H1 (cell line): ENCODE measurements around the gene RGR. TPM values are rescaled to one million over a fixed set of nuclear protein-coding genes. Genes with fewer than 3 reads are reported as not detected.

Experiments used
- CTCF ChIA-PET: fragments of 300-600 bp; sonication (Branson Sonifier 250); formaldehyde crosslinking; loops from one replicate; lab custom pipeline; 2021; ENCODE audit not compliant: partially characterized antibody; lab: Charles Lee
- POLR2A ChIA-PET: fragments of 300-600 bp; sonication (Branson Sonifier 250); formaldehyde crosslinking; loops from one replicate; lab custom pipeline; 2021; ENCODE audit warnings: inconsistent platforms; ENCODE audit not compliant: partially characterized antibody; lab: Charles Lee
- DNase-seq, 2 experiments: peaks; one replicate each; pipeline versions ENCODE4 v3.0.0 to v3.0.0-alpha.2; 2010 to 2022; ENCODE audit warnings: low spot score in 2 of 2, low read depth in 1 of 2, mixed read lengths in 1 of 2
- FAIRE-seq: peaks from 2 replicates; lab custom pipeline; 2011; peaks lifted over from hg19 to GRCh38; lab: Jason Lieb, UNC
- H2AFZ ChIP-seq: 2 replicates; pipeline ENCODE4 v1.8.1; 2012; ENCODE audit warnings: low read length, inconsistent platforms
- H2AK5ac ChIP-seq: 2 replicates; pipeline ENCODE4 v1.6.1; 2013; ENCODE audit warnings: low read depth, low read length
- H2BK120ac ChIP-seq: replicated peaks from 2 replicates; pipeline ENCODE3; 2013; ENCODE audit warnings: low read depth, low read length, inconsistent platforms
- H2BK12ac ChIP-seq: 2 replicates; pipeline ENCODE4 v1.6.1; 2013; ENCODE audit warnings: low read depth, low read length
- H2BK15ac ChIP-seq: 2 replicates; pipeline ENCODE4 v1.6.1; 2013; ENCODE audit warnings: low read length
- H2BK20ac ChIP-seq: 2 replicates; pipeline ENCODE4 v1.6.1; 2013; ENCODE audit warnings: low read length
- H2BK5ac ChIP-seq: 2 replicates; pipeline ENCODE4 v1.6.1; 2013; ENCODE audit warnings: low read depth, low read length
- H3K14ac ChIP-seq: 2 replicates; pipeline ENCODE4 v1.6.1; 2013; ENCODE audit warnings: inconsistent platforms; ENCODE audit not compliant: insufficient read length
- H3K18ac ChIP-seq: 2 replicates; pipeline ENCODE4 v1.6.1; 2013; ENCODE audit warnings: low read length; ENCODE audit errors: extremely low read depth
- H3K23ac ChIP-seq: 2 replicates; pipeline ENCODE4 v1.6.1; 2013; ENCODE audit warnings: inconsistent platforms; ENCODE audit not compliant: insufficient read length
- H3K23me2 ChIP-seq: 2 replicates; pipeline ENCODE4 v1.6.1; 2013; ENCODE audit warnings: low read depth, low read length
- H3K27ac ChIP-seq: 2 replicates; pipeline ENCODE4 v1.6.1; 2011; ENCODE audit warnings: low read depth, low read length, inconsistent platforms
- H3K27me3 ChIP-seq, 4 experiments: replicated peaks in 1 of 4; 1 replicate in 1 of 4; 2 replicates in 3 of 4; pipeline versions ENCODE4 v1.6.1 to v1.8.1; 2011 to 2013; ENCODE audit warnings: low read length in 3 of 4, mild to moderate bottlenecking in 3 of 4, inconsistent platforms in 2 of 4, mixed read lengths in 2 of 4, moderate library complexity in 1 of 4; ENCODE audit not compliant: control insufficient read depth in 3 of 4, insufficient read depth in 3 of 4; ENCODE audit errors: extremely low read depth in 1 of 4
- H3K36me3 ChIP-seq, 4 experiments: 2 replicates each; pipeline versions ENCODE4 v1.6.1 to v1.8.1; 2011 to 2013; ENCODE audit warnings: mild to moderate bottlenecking in 4 of 4, low read length in 3 of 4, moderate library complexity in 2 of 4, control low read depth in 1 of 4, inconsistent platforms in 1 of 4; ENCODE audit not compliant: insufficient read depth in 4 of 4, control insufficient read depth in 2 of 4
- H3K4ac ChIP-seq: replicated peaks from 2 replicates; pipeline ENCODE3; 2013; ENCODE audit warnings: low read length, low read depth, mixed read lengths, inconsistent platforms; ENCODE audit not compliant: insufficient read length
- H3K4me1 ChIP-seq, 4 experiments: replicated peaks in 1 of 4; 1 replicate in 1 of 4; 2 replicates in 3 of 4; pipeline versions ENCODE4 v1.6.1 to v1.8.1; 2011 to 2013; ENCODE audit warnings: low read length in 3 of 4, inconsistent platforms in 2 of 4, mixed read lengths in 1 of 4; ENCODE audit not compliant: insufficient read depth in 4 of 4, control insufficient read depth in 3 of 4
- H3K4me2 ChIP-seq, 2 experiments: 2 replicates each; pipeline versions ENCODE4 v1.6.1 to v1.8.1; 2011 to 2013; ENCODE audit warnings: low read depth in 2 of 2, low read length in 2 of 2, control low read depth in 1 of 2, inconsistent platforms in 1 of 2, mild to moderate bottlenecking in 1 of 2; ENCODE audit not compliant: insufficient read depth in 1 of 2
- H3K4me3 ChIP-seq, 4 experiments: fragments of 200-600, 300-600 bp in 1 of 4; sonication (generic), shearing (Covaris generic), sonication (Bioruptor Twin) in 1 of 4; 2 replicates each; pipeline versions ENCODE4 v1.5.1 to v1.8.1; 2011 to 2016; ENCODE audit warnings: low read length in 4 of 4, low read depth in 3 of 4, control low read depth in 2 of 4, inconsistent platforms in 2 of 4, mild to moderate bottlenecking in 2 of 4, mixed read lengths in 1 of 4, moderate library complexity in 1 of 4; ENCODE audit not compliant: insufficient read depth in 2 of 4; ENCODE audit errors: extremely low read depth in 1 of 4
- H3K56ac ChIP-seq: replicated peaks from 2 replicates; pipeline ENCODE3; 2013; ENCODE audit warnings: low read depth, mild to moderate bottlenecking, mixed read lengths, low read length, inconsistent platforms; ENCODE audit not compliant: insufficient read length
- H3K79me1 ChIP-seq: 2 replicates; pipeline ENCODE4 v1.6.1; 2013; ENCODE audit warnings: low read depth, low read length, control low read depth
- H3K79me2 ChIP-seq, 2 experiments: 2 replicates each; pipeline versions ENCODE4 v1.6.1 to v1.8.1; 2012 to 2013; ENCODE audit warnings: low read length in 2 of 2, mild to moderate bottlenecking in 2 of 2, inconsistent platforms in 1 of 2; ENCODE audit not compliant: insufficient read depth in 2 of 2, control insufficient read depth in 1 of 2
- H3K9ac ChIP-seq, 4 experiments: replicated peaks in 1 of 4; 1 replicate in 1 of 4; 2 replicates in 3 of 4; pipeline versions ENCODE4 v1.6.1 to v1.8.1; 2011 to 2013; ENCODE audit warnings: low read depth in 3 of 4, low read length in 3 of 4, control low read depth in 2 of 4, mild to moderate bottlenecking in 2 of 4, moderate library complexity in 2 of 4, inconsistent platforms in 1 of 4; ENCODE audit errors: extremely low read depth in 1 of 4
- H3K9me3 ChIP-seq, 2 experiments: 2 replicates each; pipeline versions ENCODE4 v1.6.1 to v1.8.1; 2012 to 2013; ENCODE audit warnings: mild to moderate bottlenecking in 2 of 2, moderate library complexity in 2 of 2, control low read depth in 1 of 2, inconsistent platforms in 1 of 2, low read depth in 1 of 2, low read length in 1 of 2, mixed read lengths in 1 of 2; ENCODE audit not compliant: insufficient read depth in 2 of 2
- H4K20me1 ChIP-seq, 2 experiments: replicated peaks in 1 of 2; 2 replicates each; pipeline versions ENCODE3 to v1.8.1; 2011 to 2013; ENCODE audit warnings: inconsistent platforms in 2 of 2, low read length in 2 of 2, mild to moderate bottlenecking in 1 of 2; ENCODE audit not compliant: insufficient read depth in 2 of 2, control insufficient read depth in 1 of 2
- H4K5ac ChIP-seq: 2 replicates; pipeline ENCODE4 v1.6.1; 2013; ENCODE audit warnings: low read length, low read depth, mixed read lengths, inconsistent platforms; ENCODE audit not compliant: insufficient read length
- H4K8ac ChIP-seq: 2 replicates; pipeline ENCODE4 v1.8.0; 2013; ENCODE audit warnings: mild to moderate bottlenecking, moderate library complexity, low read length, inconsistent platforms; ENCODE audit not compliant: insufficient read depth; ENCODE audit errors: extremely low read depth
- H4K91ac ChIP-seq: replicated peaks from 2 replicates; pipeline ENCODE3; 2013; ENCODE audit warnings: low read length, mixed read lengths, inconsistent platforms; ENCODE audit not compliant: insufficient read length
- ATF2 ChIP-seq: IDR thresholded peaks from 2 replicates; pipeline ENCODE4 v1.6.1; 2012; ENCODE audit warnings: low read length, inconsistent platforms
- CBX5 ChIP-seq: fragments of 300-800, 300-1000 bp; sonication (generic); IDR thresholded peaks from 2 replicates; pipeline ENCODE4 v1.7.1; 2016; ENCODE audit warnings: antibody characterized with exemption, low read length, low read depth
- HDAC2 ChIP-seq, 2 experiments: fragments of 300-600 bp in 1 of 2; sonication (generic) in 1 of 2; IDR thresholded peaks; 2 replicates each; pipeline ENCODE4 v1.6.1; 2011 to 2012; ENCODE audit warnings: low read depth in 2 of 2, low read length in 2 of 2, mild to moderate bottlenecking in 2 of 2, moderate library complexity in 2 of 2, borderline replicate concordance in 1 of 2, inconsistent platforms in 1 of 2
- POLR2AphosphoS5 ChIP-seq: IDR thresholded peaks from 2 replicates; pipeline ENCODE4 v1.6.1; 2011; ENCODE audit warnings: low read depth, low read length
- RFX5 ChIP-seq: IDR thresholded peaks from 2 replicates; pipeline ENCODE4 v1.6.1; 2011; ENCODE audit warnings: low read depth, low read length, improper control_type of control experiment, borderline replicate concordance
- RXRA ChIP-seq: IDR thresholded peaks from 2 replicates; pipeline ENCODE4 v1.6.1; 2011; ENCODE audit warnings: low read depth, mild to moderate bottlenecking, low read length, moderate library complexity; ENCODE audit not compliant: insufficient read depth
- SP4 ChIP-seq: IDR thresholded peaks from 2 replicates; pipeline ENCODE4 v1.6.1; 2012; ENCODE audit warnings: low read length, inconsistent platforms
- SUZ12 ChIP-seq: fragments of 200-600 bp; sonication (generic); IDR thresholded peaks from 2 replicates; pipeline ENCODE4 v1.6.1; 2012; ENCODE audit warnings: mild to moderate bottlenecking, inconsistent platforms, low read length, moderate library complexity, mixed read lengths
- WGBS, 2 experiments: shearing (Covaris generic) in 1 of 2; methylation state at CpG; one replicate each; pipeline versions ENCODE4 v1.1.6 to v1.1.7; 2013 to 2015; ENCODE audit warnings: low lambda C conversion rate in 2 of 2, mixed read lengths in 2 of 2, inconsistent platforms in 1 of 2, low coverage in 1 of 2, missing lambda C conversion rate in 1 of 2; ENCODE audit not compliant: insufficient replicate concordance in 2 of 2, insufficient coverage in 1 of 2, insufficient read length in 1 of 2; ENCODE audit errors: extremely low coverage in 1 of 2, missing lambda C conversion rate in 1 of 2; 5-methylcytosine and 5-hydroxymethylcytosine counted together
- polyA plus RNA-seq, 7 experiments: library from polyadenylated mRNA; depleted of rRNA in 3 of 7; stranded (reverse) in 5 of 7; unstranded in 2 of 7; fragments of >200 nt in 5 of 7; fragments of 200-250 nt in 2 of 7; gene quantifications; 1 replicate in 5 of 7; 2 replicates in 1 of 7; 4 replicates in 1 of 7; pipeline versions ENCODE4 v1.2.1 to v1.2.3, GENCODE V29; 2011 to 2013; ENCODE audit warnings: missing spikeins in 2 of 7, mixed read lengths in 2 of 7
- total RNA-seq: library from RNA; stranded (reverse); fragmentation: NEBNext Ultra II Directional; extraction: Animal tissue kit (Norgen Biotek cat#: 25700); gene quantifications from 2 replicates; pipeline ENCODE4 v1.2.1, GENCODE V29; 2021

Gene RGR
- total and polyA plus RNA-seq, 2 of the 8 experiments (the other 6 are each of a cell fraction or from before 2014, with no cell fraction given), result not detected

DNA sequence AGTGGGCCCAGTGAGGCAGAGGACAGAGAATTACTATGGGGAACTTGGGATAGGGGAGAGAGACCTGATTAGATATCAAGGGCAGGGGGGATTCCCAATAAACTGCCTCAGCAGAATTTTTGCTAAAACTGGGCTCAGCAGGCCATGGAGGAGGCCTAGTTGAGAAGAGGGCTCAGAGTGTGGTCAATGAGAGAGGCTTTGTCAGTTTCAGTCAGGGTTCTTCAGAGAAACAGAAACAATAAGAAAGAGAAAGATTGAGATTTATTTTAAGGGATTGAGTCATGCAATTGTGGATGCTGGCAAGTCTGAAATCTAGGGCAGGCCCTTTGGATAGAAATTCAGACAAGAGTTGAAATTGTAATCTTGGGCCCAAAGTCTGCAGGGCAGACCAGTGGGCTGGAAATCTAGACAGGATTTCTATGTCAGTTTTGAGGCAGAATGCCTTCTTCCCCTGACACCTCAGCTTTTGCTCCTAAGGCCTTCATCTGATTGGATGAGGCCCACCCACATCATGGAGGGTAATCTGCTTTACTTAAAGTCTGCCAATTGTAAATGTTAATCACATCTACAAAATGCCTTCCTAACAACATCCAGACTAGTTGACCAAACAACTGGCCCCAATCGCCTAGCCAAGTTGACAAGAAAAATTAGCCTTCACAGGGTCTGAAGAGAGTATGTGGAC lies 50.1 kb downstream of the RGR start:
- Histone ChIP-seq H2BK15ac (no peak overlapping the region), H3K9ac (no peak overlapping the region), H3K18ac (no peak overlapping the region), H3K79me1 (no peaks in the 10 kb centered on the region; the same call in 1 of the 2 replicates), H2BK5ac (no peak overlapping the region; the same call in 1 of the 2 replicates), H3K4me2 (no peak overlapping the region), H2BK20ac (no peak overlapping the region), H4K8ac (no peak overlapping the region), H2BK12ac (peak overlapping the region; percentile 52; the same call in 1 of the 2 replicates), H4K91ac (no peak overlapping the region), H3K79me2 (no peaks in the 10 kb centered on the region), H4K5ac (no peak overlapping the region), H3K36me3 (no peaks in the 10 kb centered on the region), H3K4ac (no peak overlapping the region), H3K56ac (no peak overlapping the region), H2AFZ (no peak overlapping the region), H2AK5ac (no peak overlapping the region), H3K4me1 (peaks cover 3 to 13% (median 7%) of the 10 kb centered on the region in 4 experiments; a peak in 3 of 7 replicates), H2BK120ac (no peak overlapping the region), H4K20me1 (no peaks in the 10 kb centered on the region), H3K27ac (no peak overlapping the region), H3K4me3 (no peak overlapping the region), H3K27me3 (no peaks in the 10 kb centered on the region), H3K23me2 (0 out of 2 replicates have a peak, but pooled peaks cover 2% of the 10 kb centered on the region), H3K9me3 (no peaks in the 10 kb centered on the region), H3K14ac (no peak overlapping the region), H3K23ac (no peak overlapping the region)
- TF ChIP-seq POLR2AphosphoS5, result no peak
- no peak for TF ChIP-seq SUZ12
- no peak for TF ChIP-seq RFX5
- no peak for TF ChIP-seq CBX5
- TF ChIP-seq ATF2, result no peak
- TF ChIP-seq SP4, result no peak
- TF ChIP-seq HDAC2 (IDR thresholded peaks at IDR 0.05; ENCODE audit: borderline replicate concordance in 1 of 2, low read depth in 2 of 2, low read length in 2 of 2), result no peak
- no peak for TF ChIP-seq RXRA
- FAIRE-seq (no peak), DNase-seq (no peak)
- ChIA-PET CTCF (interaction anchor here (1.2 kb wide), 1 partner anchor 246 kb away, joined by 3 read pairs; no protein-coding TSS in a partner anchor), POLR2A (no interaction called here)
- whole genome bisulfite sequencing, 2 experiments, result 88% methylated on average over 1 of the region's 1 CpG; no CpG with 5 or more reads in 1 of the 2 experiments
